ENCODE results near the gene GPR32.

- TF ChIP-seq CTCF (IDR thresholded peaks at IDR 0.05; ENCODE audit: low read depth, low read length, poor library complexity, severe bottlenecking) (no peak), EZH2phosphoT487 (IDR thresholded peaks at IDR 0.05; ENCODE audit: borderline replicate concordance, low read length) (no peak)
These were observed 10.4 kb upstream of the GPR32 start for GRCh38 chr19:50759886-50760285.
